Inferior parietal cortex (tissue), 1 donor: ENCODE results near the gene SPECC1.
"Not testable (repeated sequence)": the region's sequence is repeated elsewhere in the genome, so short reads cannot be mapped to it uniquely, and the experiment has no call there.

Experiments used
- DNase-seq: peaks from one replicate; pipeline ENCODE4 v3.0.0-alpha.2; 2016; ENCODE audit errors: extremely low spot score

SPECC1 gene

DNA sequence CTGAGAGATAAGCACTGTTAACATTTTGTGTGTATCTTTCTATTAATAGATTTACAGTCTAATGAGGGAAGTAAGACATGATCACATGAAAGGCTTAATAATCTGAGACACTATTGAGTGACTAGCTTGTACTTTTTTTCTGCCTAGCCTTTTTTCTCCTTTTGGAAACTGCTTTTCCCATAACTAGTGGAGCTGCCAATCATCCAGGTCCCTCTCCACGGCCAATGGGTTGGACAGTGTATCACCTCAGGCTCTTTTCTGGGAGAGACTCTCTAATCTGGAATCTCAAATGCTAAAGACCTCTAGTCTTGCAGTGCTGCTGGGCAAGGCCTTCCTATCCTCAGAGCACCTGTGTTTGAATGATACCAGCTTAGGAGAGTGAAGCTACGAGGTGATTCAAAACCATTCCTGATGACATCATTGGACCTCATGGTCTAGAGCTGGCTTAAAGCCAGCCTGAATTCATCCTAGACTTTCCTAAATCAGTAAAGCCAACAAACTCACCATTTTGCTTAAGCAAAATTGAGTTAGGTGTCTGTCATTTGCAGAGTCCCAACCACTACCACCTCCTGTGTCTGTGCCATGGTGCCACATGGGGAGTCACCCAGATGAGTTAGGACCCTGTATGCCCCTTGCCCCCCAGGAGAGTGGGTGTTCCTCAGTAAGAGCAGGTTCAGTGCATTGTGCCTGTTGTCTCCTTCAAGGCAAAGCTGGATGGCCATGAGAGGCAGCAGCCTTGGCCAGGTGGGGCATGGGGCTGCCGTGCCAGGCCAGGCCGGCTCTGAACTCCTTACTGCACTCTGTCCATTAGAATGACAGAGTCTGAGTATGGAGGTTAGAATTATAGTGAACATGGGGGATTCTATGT, 62.9 kb downstream of the SPECC1 start:
- DNase-seq: no peak

DNA sequence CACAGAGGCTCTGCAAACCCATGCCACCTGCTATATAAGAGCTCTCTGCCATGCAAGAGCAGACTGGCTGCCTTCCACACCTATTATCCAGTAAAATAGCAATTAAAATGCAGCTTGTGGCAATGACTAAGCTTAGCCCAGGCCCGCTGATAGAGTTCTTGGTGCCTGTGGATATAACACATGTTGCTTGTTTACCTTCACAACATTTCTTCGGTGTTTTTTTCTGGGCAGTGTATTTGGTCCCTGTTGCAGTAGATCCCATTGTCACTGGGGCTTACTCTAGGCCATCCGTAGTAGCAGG, 63.5 kb downstream of the SPECC1 start:
- DNase-seq: no peak

DNA sequence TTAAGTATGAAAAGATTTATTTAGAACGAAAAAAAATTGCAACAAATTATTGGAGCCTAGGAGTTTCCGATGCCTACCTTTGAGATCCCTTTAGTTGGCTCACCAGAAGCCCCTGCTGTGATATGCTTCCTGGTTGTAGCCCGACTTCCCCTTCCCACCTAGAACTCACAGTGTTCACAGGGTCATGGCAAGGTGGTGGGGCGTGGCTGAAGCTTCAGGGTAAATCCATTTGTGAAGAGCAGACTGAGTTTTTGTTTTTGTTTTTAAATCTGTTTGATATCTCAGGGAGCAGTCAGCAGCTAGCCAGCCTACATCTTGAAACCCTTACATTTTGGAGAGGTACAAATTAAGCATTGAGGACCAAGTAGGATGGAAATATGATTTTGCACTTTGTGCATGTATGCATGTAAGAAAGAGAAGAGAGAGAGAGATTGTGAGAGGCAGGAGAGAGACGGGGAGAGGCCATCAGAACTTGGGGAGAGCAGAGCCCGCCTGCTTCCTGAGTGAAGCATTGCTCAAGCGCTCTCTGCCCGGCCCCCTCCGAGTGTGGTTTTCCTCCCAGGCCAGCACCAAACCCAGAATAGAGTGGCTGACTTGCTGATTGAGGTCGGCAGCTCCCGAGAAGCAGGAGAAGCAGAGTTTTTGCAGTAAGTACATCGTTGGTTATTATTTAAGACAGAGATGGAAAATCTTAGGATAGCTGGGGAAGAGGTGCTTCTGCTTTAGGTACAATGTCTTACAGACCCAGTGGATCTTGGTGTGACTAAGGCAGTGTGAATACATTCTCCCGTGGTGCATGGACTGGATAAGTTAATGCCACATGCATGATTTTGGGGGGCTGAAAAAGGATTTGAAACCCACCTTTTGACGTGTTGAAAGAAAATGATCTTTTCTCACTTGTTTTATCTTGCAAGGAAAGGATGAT, 64.2 kb downstream of the SPECC1 start:
- no peak for DNase-seq

DNA sequence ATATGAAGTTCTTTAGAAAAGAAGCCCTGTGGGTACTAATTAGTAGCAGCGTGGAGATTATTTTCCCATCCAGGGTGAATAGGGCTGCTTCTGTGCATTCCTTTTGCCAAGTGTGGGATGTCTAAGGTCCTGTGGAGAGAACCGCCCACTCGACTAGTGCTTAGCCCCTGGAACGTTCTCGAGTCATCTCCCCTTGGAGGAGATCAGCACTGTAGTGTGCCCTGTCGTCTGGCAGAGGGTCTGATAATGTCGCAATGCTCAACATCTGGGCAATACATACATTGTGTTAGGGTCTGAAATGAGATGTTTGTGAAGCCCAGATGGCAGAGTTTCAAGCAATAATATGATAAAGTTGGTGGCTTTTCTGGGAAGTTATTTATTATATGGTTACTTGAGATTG, 64.8 kb downstream of the SPECC1 start:
- no peak for DNase-seq

DNA sequence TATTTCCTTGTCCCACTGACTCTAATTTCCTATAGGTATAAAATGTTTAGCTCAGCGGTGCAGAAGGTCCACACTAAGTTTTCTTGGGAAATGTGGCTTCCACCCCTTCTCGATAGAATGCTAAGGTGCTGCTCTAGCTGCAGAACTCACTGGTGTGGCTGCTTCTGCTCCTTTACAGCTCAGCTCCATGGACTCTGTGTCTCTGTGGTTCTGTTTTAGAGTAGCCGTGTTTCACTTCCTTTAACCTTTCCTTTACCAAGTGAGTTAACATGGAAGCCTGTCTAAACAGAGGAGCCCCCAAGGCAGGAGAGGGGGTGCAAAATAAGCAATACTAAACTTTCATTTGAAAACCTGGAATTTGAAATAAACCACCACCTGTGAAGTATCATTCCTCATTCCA, 65.3 kb downstream of the SPECC1 start:
- no peak for DNase-seq

DNA sequence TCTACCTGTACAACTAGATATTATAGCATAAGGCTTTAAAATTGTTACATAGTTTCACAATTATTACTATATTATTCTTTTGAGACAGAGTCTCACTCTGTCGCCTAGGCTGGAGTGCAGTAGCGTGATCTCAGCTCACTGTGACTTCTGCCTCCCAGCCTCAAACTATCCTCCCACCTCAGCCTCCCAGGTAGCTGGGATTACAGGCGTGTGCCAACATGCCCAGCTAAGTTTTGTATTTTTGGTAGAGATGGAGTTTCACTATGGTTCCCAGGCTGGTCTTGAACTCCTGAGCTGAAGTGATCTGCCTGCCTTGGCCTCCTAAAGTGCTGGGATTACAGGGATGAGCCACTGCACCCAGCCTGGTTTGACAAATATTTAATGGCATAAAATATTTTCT, 67.0 kb downstream of the SPECC1 start:
- not testable (repeated sequence) for DNase-seq

DNA sequence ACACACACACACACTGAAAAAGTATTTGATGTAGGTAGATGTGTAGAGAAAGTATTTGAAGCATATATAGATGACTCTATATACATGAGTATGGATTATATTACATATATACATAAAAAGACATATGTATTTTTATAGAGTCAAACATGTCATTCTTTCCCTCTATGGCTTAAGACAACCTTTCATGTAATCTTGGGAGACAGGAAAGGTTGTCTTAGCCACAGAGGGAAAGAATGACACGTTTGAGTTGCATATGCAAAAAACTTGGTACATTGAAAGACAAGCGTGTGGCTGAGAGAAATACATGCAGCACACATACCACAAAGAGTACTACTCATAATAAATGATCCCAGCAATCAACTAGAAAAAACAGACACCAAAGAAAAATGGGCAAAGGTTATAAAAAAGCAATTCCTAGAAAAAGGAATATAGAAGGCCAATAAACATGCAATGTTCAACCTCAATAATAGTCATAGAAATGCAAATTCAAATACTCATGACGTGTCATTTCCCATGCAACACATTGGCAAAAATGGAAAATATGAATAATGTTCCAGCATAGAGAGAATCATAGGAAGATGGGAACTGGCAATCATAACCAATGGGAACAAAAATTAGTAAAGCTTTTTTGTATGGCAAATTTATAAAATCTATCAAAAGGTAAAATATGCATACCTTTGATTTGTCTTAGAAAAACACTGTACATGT, 69.0 kb downstream of the SPECC1 start:
- no peak for DNase-seq

DNA sequence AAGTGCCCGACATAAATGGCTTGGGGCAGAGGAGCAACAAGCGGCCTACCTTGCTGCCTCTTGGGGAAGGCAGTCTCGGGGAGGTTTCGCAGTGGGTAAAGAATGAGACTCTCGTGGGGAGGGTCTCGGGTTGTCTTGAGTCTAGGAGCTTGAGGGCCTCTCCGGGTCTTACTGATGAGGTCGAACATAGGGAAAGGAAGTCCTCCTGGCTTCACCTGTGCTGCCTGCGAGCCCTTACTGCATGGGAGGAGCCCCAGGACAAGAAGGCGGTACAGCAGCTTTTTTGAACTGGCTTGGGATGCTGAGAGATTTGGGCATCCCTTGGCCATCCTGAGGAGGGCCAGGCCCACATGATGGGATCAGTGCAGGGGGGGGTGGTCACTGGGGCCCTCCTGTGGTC, 71.4 kb downstream of the SPECC1 start:
- DNase-seq: no peak

DNA sequence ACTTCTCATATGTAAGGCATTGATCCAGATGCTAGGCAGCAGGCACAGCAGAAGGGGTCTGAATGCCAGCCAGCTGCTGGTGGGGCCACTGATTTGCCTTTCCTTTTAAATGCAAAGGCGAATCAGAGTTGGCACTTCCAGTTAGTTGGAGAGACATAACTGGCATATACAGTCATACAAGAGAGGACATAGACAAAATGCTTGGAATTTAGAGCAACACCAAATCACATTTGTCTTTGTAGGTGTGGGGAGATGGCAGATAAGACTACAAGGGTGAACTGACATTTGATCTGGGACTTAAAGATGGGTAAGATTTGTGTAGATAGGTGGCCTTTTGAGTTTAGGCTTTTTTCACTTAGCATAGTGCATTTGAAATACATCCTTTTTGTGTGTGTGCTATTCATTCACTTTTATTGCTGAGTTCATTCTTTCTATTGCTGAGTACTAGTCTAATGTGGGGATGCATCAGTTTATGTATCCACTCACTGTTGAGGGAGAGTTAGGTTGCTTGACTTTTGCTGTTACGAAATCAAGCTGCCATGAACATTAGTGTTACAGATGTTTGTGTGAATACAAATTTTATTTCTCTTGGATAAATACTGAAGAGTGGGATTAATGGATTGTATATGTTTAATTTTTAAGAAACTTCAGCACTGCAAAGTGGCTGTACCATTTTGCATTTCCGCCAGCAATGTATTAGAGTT, 74.1 kb downstream of the SPECC1 start:
- no peak for DNase-seq

DNA sequence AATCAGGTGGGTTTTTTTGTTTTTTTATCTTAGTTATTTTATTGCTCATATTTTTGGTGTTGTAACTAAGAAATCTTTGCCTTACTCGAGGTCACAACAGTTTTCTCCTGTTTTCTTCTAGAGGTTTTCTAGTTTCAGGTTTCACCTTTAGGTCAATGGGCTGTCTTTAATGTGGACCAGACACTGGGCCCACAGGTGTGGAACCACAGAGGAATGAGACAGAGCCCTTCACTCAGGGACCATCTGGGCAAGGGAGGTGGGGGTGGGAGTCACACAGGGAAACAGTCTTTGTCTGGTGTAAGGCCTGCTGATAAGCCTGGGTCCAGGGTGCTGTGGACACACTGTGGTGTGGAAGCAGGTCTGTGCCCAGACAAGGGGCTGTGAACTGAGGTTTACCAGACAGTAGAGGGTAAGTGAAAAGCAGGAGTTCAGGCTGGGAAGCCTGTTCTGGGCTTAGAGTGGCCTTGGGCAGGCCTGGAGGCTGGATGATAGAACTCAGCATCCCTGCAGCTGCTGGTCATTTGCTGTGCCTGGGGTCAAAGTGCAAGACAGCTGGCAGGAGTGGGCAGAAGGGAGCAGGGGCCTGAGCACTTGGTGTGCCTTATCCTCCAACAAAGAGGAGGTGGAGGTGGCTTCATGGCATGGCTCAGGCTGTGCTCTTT, 75.6 kb downstream of the SPECC1 start:
- DNase-seq: no peak

DNA sequence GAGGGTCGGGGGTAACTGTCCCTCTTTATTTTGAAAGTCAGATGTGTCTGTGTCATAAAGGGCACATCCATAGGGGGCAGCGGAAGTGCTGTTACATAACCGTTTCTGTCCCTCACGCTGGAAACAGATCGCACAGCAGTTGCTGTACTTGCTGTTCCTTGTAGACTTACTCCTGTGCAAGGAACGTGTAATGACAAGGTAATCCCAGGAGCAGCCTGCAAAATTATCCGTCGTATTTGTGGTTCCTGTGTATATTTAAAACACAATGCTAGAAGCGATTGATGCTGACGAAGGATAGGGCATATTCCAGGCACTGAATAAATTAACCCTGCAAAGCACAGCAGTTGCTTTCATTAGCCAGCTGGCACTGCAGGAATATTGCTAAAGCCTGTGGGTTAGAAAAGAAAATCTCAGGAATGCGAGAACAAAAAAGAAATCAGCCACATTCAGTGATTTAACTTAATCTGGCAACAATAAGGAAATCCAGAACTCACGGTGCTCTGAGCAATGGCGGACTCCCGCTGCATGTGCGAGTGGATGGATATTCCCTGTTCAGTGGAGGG, 76.2 kb downstream of the SPECC1 start:
- no peak for DNase-seq

DNA sequence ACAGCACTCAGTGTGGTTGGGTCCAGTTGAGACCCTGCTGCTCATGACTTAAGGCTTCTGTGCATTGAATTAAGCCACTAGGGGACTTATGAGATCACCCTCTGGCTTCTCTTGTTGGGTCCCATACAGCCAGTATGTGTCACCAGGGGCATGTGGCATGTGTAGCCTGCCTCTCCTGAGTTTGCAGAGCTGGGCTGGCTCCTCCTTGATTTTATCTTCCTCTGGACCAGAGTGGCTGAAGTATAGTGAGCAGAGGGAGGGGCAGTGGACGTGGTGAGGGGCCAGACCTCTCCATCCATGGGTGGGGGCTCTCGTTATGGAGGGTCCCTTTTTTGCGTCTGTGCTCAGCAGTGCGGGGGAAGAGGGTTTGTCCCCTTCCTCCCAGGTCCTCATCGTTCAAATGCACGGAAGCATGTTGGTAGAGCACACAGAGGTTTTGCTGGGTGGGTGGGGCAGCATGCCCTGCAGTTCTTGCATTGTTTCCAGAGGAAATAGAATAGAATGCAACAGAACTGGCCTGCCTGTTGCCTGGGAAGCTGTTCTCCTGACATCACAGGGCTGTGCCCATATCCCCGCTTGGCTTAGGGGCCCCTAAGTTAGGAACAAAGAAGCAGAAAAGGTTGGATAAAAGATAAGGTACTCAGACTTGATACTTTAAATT, 77.4 kb downstream of the SPECC1 start:
- no peak for DNase-seq

DNA sequence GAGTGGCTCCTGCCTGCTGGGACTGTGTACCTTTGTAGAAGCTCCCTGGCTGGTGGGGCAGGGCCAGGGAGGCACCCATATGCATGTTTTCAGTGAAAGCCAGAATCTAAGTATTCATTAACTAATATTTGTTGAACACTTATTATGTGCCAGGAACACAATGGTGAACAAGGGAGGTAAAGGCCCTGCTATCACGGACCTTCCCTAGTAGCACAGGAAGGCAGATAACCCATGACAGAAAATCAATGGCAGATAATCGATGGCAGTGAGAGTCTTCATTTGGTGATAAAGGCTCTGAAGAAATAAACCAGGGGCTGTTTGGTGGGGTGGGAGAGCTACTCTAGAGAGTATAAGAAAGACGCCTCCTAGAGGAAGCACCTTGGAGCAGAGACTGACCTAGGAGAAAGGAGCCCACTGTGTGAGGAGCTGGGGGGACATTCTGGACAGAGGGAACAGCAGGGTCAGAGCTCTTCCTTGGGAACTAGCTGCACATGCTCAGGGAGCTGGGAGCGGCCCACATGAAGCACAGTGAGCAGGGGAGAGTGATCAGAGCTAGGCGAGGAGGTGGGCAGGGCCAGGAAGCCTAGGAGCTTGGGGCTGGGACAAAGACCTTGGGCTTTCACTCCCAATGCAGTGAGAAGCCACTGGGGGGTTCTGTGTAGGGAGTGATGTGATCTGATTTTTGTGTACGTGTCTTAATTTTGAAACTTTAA, 78.5 kb downstream of the SPECC1 start:
- no peak for DNase-seq

DNA sequence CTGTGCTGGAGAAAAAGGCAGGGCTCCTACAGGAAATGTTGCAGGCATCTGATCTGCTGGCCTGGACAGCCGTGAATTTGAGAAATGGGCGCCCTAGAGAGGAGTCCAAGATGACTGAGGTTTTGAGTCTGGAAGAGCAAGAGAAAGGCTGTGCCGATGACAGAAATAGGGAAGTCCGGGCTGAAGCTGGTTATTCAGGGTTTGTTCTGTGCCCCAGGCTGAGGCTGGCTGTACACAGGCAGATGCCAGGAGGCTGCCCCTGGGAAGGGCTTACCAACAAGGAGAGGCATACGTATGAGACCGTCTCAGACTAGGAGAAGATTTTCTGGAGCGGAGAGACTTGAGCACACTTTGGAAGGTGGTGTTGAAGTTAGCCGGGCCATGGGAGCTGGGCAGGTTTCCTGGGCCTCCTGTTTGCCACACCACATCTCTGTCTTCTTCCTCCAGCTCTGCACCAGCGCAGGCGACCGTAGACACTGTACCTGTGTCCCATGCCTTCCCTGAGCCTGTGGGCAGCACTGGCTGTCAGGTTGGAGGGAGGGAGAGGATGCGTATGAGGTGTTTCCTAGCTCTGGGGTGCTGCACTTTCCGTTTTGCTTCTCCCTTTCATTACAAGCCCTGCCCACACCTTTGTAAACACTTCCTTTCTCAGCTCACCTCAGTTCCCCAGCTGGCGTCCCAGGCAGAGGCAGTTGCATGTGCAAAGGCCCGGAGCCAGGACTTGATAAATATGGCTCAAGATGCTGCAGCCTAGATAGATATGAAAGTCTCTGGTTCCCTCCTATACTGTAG, 80.8 kb downstream of the SPECC1 start:
- DNase-seq: no peak

DNA sequence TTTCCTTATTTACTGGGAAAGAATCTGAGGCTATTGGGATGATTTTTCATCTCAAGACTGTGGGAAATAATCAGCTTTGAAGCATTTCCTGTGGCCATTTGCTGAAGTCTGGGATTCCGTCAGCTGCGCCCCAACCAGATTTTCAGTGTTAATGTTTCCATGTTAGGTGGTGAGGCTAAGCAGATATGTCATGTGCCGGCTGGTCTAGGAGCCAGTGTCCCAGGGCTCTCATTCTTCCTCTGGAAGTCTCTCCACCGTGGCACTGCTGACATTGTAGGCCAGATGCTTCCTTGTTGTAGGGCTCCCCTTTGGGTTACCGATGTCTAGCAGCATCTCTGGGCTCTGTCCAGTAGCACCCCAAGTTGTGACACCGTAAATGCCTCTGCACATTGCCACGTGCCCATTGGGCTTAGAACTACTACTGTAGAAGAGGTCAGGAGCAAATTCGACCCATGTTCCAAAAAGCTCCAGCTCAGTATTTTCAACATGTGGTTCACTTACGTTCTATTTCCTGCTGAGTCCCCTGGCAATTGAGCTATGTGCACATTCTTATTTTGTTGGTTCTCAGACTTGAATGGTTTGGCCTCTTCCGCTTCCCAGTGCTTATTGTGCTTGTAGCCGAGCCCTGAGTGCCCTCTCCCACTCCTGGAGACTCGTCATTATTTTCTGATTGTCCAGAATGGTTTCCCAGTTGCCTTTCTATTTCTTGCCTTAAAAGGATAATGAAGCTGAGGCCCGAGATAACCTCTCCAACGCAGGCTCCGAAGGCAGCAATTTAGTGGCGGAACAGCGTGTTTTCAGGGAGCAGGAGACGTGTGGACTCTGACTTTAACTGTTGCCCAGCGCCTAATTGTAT, 82.2 kb downstream of the SPECC1 start:
- DNase-seq: no peak

DNA sequence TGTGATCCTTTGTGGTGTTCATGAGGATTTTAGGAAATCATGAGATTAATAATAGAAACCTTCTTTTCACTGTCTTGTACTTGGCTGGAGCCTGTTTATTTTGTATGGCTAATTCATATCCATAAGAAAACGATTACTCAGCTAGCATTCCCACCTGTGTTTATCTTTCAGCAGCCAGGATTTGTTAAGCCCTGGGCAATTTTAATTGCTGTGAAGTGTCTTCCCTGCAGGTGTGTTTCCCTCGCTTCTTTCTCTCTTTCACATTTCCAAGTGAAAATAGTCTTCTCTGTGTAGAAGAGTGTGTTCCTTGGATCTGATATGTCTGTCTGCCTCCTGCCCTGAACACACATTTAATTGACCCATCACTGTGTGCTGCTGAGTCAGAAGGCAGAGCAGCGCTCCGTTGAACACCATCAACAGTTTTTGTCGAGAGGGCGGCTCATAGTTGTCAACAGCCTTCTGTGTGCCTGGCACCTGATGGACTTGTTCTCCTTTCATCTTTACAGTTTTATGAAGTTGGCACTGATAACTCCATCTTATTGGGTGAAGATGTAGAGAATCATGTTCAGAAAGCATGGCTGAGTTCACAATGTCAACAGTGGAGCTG, 83.2 kb downstream of the SPECC1 start:
- no peak for DNase-seq

DNA sequence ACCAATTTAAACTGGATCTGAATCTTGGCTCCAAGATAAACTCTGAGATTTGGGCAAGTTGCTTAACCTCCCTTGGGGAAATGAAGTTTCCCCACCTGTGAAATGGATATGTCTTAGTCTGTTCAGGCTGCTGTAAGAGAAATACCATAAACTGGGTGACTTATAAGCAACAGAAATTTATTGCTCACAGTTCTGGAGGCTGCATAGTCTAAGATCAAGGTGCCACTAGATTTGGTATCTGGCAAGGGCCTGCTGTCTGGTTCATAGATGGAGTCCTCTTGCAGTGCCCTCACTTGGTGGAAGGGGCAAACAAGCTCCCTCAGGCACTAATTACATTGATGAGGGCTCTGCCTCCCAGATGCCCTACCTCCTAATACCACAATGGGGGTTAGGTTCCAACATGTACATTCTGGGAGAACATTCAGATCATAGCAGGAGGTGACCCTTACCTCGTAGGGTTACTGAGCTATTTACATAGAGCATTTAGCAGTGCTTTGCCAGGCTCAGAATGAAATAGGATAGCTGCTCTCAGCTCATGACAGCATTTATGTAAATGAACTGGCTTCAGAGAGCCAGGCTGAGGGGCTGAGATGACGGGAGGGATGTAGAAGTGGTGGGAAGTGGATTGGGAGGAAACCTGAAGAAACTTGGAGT, 83.9 kb downstream of the SPECC1 start:
- no peak for DNase-seq
